OCI-LY7 (cell line): Measurements from ENCODE around the gene DOLPP1. TPM values are rescaled to one million over a fixed set of nuclear protein-coding genes. Genes with fewer than 3 reads are reported as not detected.

Source experiments
- BruUV-seq: library from RNA; stranded (reverse); fragments of 400-500 nt; replicated peaks from 2 replicates; lab custom pipeline; 2021; lab: Mats Ljungman, UMichigan
- CTCF ChIA-PET: fragments of 300-600 bp; sonication (Branson Sonifier 250); formaldehyde crosslinking; loops from one replicate; lab custom pipeline; 2022; ENCODE audit warnings: antibody characterized with exemption; ENCODE audit not compliant: unreplicated experiment; lab: Charles Lee
- POLR2A ChIA-PET: fragments of 300-600 bp; sonication (Branson Sonifier 250); formaldehyde crosslinking; loops from one replicate; lab custom pipeline; 2022; ENCODE audit warnings: antibody characterized with exemption; lab: Charles Lee
- DNase-seq: peaks from one replicate; pipeline ENCODE4 v3.0.0-alpha.2; 2015; ENCODE audit warnings: low spot score
- H2AFZ ChIP-seq: fragments of 200-600 bp; sonication (generic), shearing (Covaris generic); 2 replicates; pipeline ENCODE4 v1.6.1; 2014; ENCODE audit warnings: mild to moderate bottlenecking, antibody characterized with exemption, low read length, moderate library complexity
- H3K27ac ChIP-seq: fragments of 200-600 bp; sonication (generic); 2 replicates; pipeline ENCODE4 v1.5.1; 2014; ENCODE audit warnings: mixed run types, low read depth, mild to moderate bottlenecking, moderate library complexity, low read length, inconsistent platforms; ENCODE audit not compliant: poor library complexity, severe bottlenecking
- H3K36me3 ChIP-seq: fragments of 200-600 bp; sonication (generic); 2 replicates; pipeline ENCODE4 v1.6.1; 2014; ENCODE audit warnings: mild to moderate bottlenecking, antibody characterized with exemption, low read length, moderate library complexity, mixed read lengths; ENCODE audit not compliant: insufficient read depth
- H3K4me1 ChIP-seq: fragments of 200-600 bp; sonication (generic); 2 replicates; pipeline ENCODE4 v1.5.1; 2014; ENCODE audit warnings: mild to moderate bottlenecking, low read length; ENCODE audit not compliant: insufficient read depth, poor library complexity, severe bottlenecking
- H3K4me2 ChIP-seq: fragments of 200-600 bp; sonication (generic); 2 replicates; pipeline ENCODE4 v1.6.1; 2014; ENCODE audit warnings: mild to moderate bottlenecking, low read length
- H3K4me3 ChIP-seq: fragments of 200-600 bp; sonication (generic); 2 replicates; pipeline ENCODE4 v1.5.1; 2014; ENCODE audit warnings: mild to moderate bottlenecking, low read depth, low read length; ENCODE audit not compliant: poor library complexity, severe bottlenecking
- H3K79me2 ChIP-seq: fragments of 200-600 bp; sonication (generic); 2 replicates; pipeline ENCODE4 v1.6.1; 2016; ENCODE audit warnings: low read depth, mild to moderate bottlenecking, low read length, moderate library complexity, mixed read lengths; ENCODE audit not compliant: insufficient read depth
- H3K9me2 ChIP-seq: fragments of 200-600 bp; sonication (generic); 2 replicates; pipeline ENCODE4 v1.6.1; 2016; ENCODE audit warnings: mild to moderate bottlenecking, low read length, mixed read lengths; ENCODE audit not compliant: insufficient read depth
- H3K9me3 ChIP-seq: fragments of 200-600 bp; sonication (generic); 2 replicates; pipeline ENCODE4 v1.6.1; 2014; ENCODE audit warnings: mild to moderate bottlenecking, mixed run types, low read length, mixed read lengths
- H4K20me1 ChIP-seq: fragments of 200-600 bp; sonication (generic); 2 replicates; pipeline ENCODE4 v1.6.1; 2014; ENCODE audit warnings: mild to moderate bottlenecking, antibody characterized with exemption, low read length, moderate library complexity, mixed read lengths; ENCODE audit not compliant: insufficient read depth
- CTCF ChIP-seq: fragments of 200-600 bp; sonication (generic); conservative IDR thresholded peaks from 2 replicates; pipeline ENCODE4 v1.5.1; 2014; ENCODE audit warnings: mild to moderate bottlenecking, antibody characterized with exemption, low read length, moderate library complexity, mixed read lengths
- EZH2phosphoT487 ChIP-seq: fragments of 200-600 bp; sonication (generic); IDR thresholded peaks from 2 replicates; pipeline ENCODE4 v1.6.1; 2018; ENCODE audit warnings: low read depth, borderline replicate concordance, mild to moderate bottlenecking, mixed run types, antibody characterized with exemption, low read length, moderate library complexity, mixed read lengths
- intact Hi-C: fragments of 100-400 bp; cut with micrococcal nuclease; formaldehyde crosslinking; loops from one replicate; pipeline ENCODE4 v1.10.0; 2022; ENCODE audit not compliant: unreplicated experiment
- total RNA-seq, 2 experiments: library from RNA; depleted of rRNA in 1 of 2; stranded (reverse); fragments of >200 nt in 1 of 2; shearing (Covaris generic) in 1 of 2; gene quantifications; 2 replicates each; pipeline ENCODE4 v1.2.3, GENCODE V29; 2014 to 2022

DOLPP1 gene
- total RNA-seq, 2 experiments from 2014 or later = 16.9 TPM

GRCh38 chr9:129097671-129098306 is 16.9 kb downstream of the DOLPP1 start:
- H3K4me3 ChIP-seq = no peak overlapping the region
- no peaks in the 10 kb centered on the region for H3K4me1 ChIP-seq
- H4K20me1 ChIP-seq = no peaks in the 10 kb centered on the region
- no peaks in the 10 kb centered on the region for H3K36me3 ChIP-seq
- no peaks in the 10 kb centered on the region for H3K9me2 ChIP-seq
- no peak overlapping the region for H3K27ac ChIP-seq
- H3K9me3 ChIP-seq = no peaks in the 10 kb centered on the region
- H3K79me2 ChIP-seq = no peaks in the 10 kb centered on the region
- ChIA-PET POLR2A (interaction anchor here (0.7 kb wide), 1 partner anchor 805 kb away, joined by 3 read pairs; no protein-coding TSS in a partner anchor), CTCF (interaction anchor here (0.9 kb wide), 1 partner anchor 16 kb away, joined by 3 read pairs; no protein-coding TSS in a partner anchor)
- no peak overlapping the region for H2AFZ ChIP-seq
- H3K4me2 ChIP-seq = no peak overlapping the region
- DNase-seq = no peak
- intact Hi-C loops = no loop called here
- BruUV-seq = no TSS peak
- TF ChIP-seq EZH2phosphoT487 = no peak
- no peak for TF ChIP-seq CTCF

- DNase-seq = no peak
- Histone ChIP-seq H3K36me3 (no peaks in the 10 kb centered on the region), H3K4me2 (no peak overlapping the region), H2AFZ (no peak overlapping the region), H3K9me2 (no peaks in the 10 kb centered on the region), H4K20me1 (no peaks in the 10 kb centered on the region), H3K79me2 (no peaks in the 10 kb centered on the region), H3K9me3 (no peaks in the 10 kb centered on the region), H3K27ac (no peak overlapping the region), H3K4me3 (no peak overlapping the region), H3K4me1 (no peaks in the 10 kb centered on the region)
- intact Hi-C loops = no loop called here
- BruUV-seq = no TSS peak
- no peak for TF ChIP-seq CTCF
- TF ChIP-seq EZH2phosphoT487 = no peak
- CTCF ChIA-PET = interaction anchor here (0.9 kb wide), 1 partner anchor 17 kb away, joined by 3 read pairs; no protein-coding TSS in a partner anchor
- POLR2A ChIA-PET = interaction anchor here (0.7 kb wide), 2 partner anchors 129 to 805 kb away, joined by 3 read pairs; no protein-coding TSS in a partner anchor
Measured at GRCh38 chr9:129098328-129098727, 17.4 kb downstream of the DOLPP1 start.
